H1 (cell line): ENCODE results near the gene ALDH1A2. TPM values are rescaled to one million over a fixed set of nuclear protein-coding genes. Genes with fewer than 3 reads are reported as not detected.

ENCODE experiments used
- HDAC2 ChIP-seq, 2 experiments: fragments of 300-600 bp in 1 of 2; sonication (generic) in 1 of 2; IDR thresholded peaks; 2 replicates each; pipeline ENCODE4 v1.6.1; 2011 to 2012; ENCODE audit warnings: low read depth in 2 of 2, low read length in 2 of 2, mild to moderate bottlenecking in 2 of 2, moderate library complexity in 2 of 2, borderline replicate concordance in 1 of 2, inconsistent platforms in 1 of 2
- KDM1A ChIP-seq: fragments of 200-600, 300-600 bp; sonication (generic); IDR thresholded peaks from 2 replicates; pipeline ENCODE4 v1.7.1; 2016; ENCODE audit warnings: mild to moderate bottlenecking, low read length, borderline replicate concordance
- RNF2 ChIP-seq: fragments of 200-900, 300-1000 bp; sonication (generic); IDR thresholded peaks from 2 replicates; pipeline ENCODE4 v1.7.1; 2016; ENCODE audit warnings: borderline replicate concordance, low read depth, mild to moderate bottlenecking, antibody characterized with exemption, low read length; ENCODE audit not compliant: poor library complexity, severe bottlenecking; ENCODE audit errors: missing control alignments
- SIN3A ChIP-seq, 2 experiments: IDR thresholded peaks in 1 of 2; conservative IDR thresholded peaks in 1 of 2; 2 replicates each; pipeline ENCODE4 v1.6.1; 2011 to 2012; ENCODE audit warnings: low read length in 2 of 2, improper control_type of control experiment in 1 of 2, low read depth in 1 of 2, mild to moderate bottlenecking in 1 of 2
- SP2 ChIP-seq: IDR thresholded peaks from 2 replicates; pipeline ENCODE4 v1.6.1; 2012; ENCODE audit warnings: mild to moderate bottlenecking, low read length, inconsistent platforms
- polyA plus RNA-seq, 7 experiments: library from polyadenylated mRNA; depleted of rRNA in 3 of 7; stranded (reverse) in 5 of 7; unstranded in 2 of 7; fragments of >200 nt in 5 of 7; fragments of 200-250 nt in 2 of 7; gene quantifications; 1 replicate in 5 of 7; 2 replicates in 1 of 7; 4 replicates in 1 of 7; pipeline versions ENCODE4 v1.2.1 to v1.2.3, GENCODE V29; 2011 to 2013; ENCODE audit warnings: missing spikeins in 2 of 7, mixed read lengths in 2 of 7
- total RNA-seq: library from RNA; stranded (reverse); fragmentation: NEBNext Ultra II Directional; extraction: Animal tissue kit (Norgen Biotek cat#: 25700); gene quantifications from 2 replicates; pipeline ENCODE4 v1.2.1, GENCODE V29; 2021
- TF ChIP-seq, protein P1 (sequence below): fragments of 300-600 bp; sonication (generic); IDR thresholded peaks from 2 replicates; pipeline ENCODE4 v1.7.1; 2012; ENCODE audit warnings: low read length, moderate library complexity, mild to moderate bottlenecking, inconsistent platforms; ENCODE audit not compliant: insufficient replicate concordance
- TF ChIP-seq, protein P2 (sequence below): IDR thresholded peaks from 2 replicates; pipeline ENCODE4 v1.6.1; 2011; ENCODE audit warnings: low read length, improper control_type of control experiment
- TF ChIP-seq, protein P3 (sequence below): IDR thresholded peaks from 2 replicates; pipeline ENCODE4 v1.6.1; 2012; ENCODE audit warnings: inconsistent platforms

The ALDH1A2 gene
- total and polyA plus RNA-seq, 2 of the 8 experiments (the other 6 are each of a cell fraction or from before 2014, with no cell fraction given) = 0.06 to 0.24 TPM

DNA sequence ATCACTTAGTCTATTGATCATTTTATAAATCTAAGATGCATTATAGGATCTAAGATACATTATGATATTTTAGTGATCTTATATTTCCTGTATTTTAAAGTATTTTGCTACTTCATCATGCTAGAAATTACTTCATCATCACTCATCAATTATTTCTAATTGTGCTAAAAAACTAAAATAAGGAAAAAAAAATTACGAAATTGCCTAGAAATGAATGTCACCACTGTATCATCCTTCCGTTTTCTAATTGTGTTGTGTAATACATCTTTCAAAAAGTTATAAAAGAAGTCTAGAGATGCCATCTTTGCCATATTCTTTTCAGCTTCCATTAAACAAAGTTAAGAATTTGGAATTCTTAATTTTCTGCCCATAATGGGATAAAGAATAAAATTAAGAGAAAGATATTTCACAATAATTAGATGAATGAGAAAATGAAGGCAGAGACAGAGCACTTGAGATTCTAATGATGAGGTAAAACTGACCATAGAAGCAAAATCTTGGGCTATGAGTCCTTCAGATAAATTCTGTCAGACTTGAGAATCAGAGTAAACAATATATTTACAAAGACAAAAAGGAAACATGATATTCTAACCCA is 48.8 kb downstream of the ALDH1A2 start (continued):
- TF ChIP-seq, protein P1, sequence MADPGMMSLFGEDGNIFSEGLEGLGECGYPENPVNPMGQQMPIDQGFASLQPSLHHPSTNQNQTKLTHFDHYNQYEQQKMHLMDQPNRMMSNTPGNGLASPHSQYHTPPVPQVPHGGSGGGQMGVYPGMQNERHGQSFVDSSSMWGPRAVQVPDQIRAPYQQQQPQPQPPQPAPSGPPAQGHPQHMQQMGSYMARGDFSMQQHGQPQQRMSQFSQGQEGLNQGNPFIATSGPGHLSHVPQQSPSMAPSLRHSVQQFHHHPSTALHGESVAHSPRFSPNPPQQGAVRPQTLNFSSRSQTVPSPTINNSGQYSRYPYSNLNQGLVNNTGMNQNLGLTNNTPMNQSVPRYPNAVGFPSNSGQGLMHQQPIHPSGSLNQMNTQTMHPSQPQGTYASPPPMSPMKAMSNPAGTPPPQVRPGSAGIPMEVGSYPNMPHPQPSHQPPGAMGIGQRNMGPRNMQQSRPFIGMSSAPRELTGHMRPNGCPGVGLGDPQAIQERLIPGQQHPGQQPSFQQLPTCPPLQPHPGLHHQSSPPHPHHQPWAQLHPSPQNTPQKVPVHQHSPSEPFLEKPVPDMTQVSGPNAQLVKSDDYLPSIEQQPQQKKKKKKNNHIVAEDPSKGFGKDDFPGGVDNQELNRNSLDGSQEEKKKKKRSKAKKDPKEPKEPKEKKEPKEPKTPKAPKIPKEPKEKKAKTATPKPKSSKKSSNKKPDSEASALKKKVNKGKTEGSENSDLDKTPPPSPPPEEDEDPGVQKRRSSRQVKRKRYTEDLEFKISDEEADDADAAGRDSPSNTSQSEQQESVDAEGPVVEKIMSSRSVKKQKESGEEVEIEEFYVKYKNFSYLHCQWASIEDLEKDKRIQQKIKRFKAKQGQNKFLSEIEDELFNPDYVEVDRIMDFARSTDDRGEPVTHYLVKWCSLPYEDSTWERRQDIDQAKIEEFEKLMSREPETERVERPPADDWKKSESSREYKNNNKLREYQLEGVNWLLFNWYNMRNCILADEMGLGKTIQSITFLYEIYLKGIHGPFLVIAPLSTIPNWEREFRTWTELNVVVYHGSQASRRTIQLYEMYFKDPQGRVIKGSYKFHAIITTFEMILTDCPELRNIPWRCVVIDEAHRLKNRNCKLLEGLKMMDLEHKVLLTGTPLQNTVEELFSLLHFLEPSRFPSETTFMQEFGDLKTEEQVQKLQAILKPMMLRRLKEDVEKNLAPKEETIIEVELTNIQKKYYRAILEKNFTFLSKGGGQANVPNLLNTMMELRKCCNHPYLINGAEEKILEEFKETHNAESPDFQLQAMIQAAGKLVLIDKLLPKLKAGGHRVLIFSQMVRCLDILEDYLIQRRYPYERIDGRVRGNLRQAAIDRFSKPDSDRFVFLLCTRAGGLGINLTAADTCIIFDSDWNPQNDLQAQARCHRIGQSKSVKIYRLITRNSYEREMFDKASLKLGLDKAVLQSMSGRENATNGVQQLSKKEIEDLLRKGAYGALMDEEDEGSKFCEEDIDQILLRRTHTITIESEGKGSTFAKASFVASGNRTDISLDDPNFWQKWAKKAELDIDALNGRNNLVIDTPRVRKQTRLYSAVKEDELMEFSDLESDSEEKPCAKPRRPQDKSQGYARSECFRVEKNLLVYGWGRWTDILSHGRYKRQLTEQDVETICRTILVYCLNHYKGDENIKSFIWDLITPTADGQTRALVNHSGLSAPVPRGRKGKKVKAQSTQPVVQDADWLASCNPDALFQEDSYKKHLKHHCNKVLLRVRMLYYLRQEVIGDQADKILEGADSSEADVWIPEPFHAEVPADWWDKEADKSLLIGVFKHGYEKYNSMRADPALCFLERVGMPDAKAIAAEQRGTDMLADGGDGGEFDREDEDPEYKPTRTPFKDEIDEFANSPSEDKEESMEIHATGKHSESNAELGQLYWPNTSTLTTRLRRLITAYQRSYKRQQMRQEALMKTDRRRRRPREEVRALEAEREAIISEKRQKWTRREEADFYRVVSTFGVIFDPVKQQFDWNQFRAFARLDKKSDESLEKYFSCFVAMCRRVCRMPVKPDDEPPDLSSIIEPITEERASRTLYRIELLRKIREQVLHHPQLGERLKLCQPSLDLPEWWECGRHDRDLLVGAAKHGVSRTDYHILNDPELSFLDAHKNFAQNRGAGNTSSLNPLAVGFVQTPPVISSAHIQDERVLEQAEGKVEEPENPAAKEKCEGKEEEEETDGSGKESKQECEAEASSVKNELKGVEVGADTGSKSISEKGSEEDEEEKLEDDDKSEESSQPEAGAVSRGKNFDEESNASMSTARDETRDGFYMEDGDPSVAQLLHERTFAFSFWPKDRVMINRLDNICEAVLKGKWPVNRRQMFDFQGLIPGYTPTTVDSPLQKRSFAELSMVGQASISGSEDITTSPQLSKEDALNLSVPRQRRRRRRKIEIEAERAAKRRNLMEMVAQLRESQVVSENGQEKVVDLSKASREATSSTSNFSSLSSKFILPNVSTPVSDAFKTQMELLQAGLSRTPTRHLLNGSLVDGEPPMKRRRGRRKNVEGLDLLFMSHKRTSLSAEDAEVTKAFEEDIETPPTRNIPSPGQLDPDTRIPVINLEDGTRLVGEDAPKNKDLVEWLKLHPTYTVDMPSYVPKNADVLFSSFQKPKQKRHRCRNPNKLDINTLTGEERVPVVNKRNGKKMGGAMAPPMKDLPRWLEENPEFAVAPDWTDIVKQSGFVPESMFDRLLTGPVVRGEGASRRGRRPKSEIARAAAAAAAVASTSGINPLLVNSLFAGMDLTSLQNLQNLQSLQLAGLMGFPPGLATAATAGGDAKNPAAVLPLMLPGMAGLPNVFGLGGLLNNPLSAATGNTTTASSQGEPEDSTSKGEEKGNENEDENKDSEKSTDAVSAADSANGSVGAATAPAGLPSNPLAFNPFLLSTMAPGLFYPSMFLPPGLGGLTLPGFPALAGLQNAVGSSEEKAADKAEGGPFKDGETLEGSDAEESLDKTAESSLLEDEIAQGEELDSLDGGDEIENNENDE = no peak
- TF ChIP-seq SP2 = no peak
- TF ChIP-seq, protein P2, sequence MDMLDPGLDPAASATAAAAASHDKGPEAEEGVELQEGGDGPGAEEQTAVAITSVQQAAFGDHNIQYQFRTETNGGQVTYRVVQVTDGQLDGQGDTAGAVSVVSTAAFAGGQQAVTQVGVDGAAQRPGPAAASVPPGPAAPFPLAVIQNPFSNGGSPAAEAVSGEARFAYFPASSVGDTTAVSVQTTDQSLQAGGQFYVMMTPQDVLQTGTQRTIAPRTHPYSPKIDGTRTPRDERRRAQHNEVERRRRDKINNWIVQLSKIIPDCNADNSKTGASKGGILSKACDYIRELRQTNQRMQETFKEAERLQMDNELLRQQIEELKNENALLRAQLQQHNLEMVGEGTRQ = no peak
- no peak for TF ChIP-seq KDM1A
- TF ChIP-seq SIN3A (conservative IDR thresholded peaks at IDR 0.05 in 1 of 2, IDR thresholded peaks at IDR 0.05 in 1 of 2; ENCODE audit: low read depth in 1 of 2, low read length in 2 of 2) = no peak
- no peak for TF ChIP-seq HDAC2 (IDR thresholded peaks at IDR 0.05; ENCODE audit: borderline replicate concordance in 1 of 2, low read depth in 2 of 2, low read length in 2 of 2)
- no peak for TF ChIP-seq RNF2
- TF ChIP-seq, protein P3, sequence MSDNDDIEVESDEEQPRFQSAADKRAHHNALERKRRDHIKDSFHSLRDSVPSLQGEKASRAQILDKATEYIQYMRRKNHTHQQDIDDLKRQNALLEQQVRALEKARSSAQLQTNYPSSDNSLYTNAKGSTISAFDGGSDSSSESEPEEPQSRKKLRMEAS = no peak
